A549 (cell line): ENCODE measurements around the gene TRMU. TPM values are rescaled to one million over a fixed set of nuclear protein-coding genes. Genes with fewer than 3 reads are reported as not detected.

Experiments used
- ATAC-seq, 2 experiments: fragments of 200-7000 bp in 1 of 2; fragments of >200 bp in 1 of 2; cut with Nextera tagmentation in 1 of 2; cut with Tn5 transposase in 1 of 2; 3 replicates each; pipeline versions ENCODE4 v1.8.0 to v1.9.1; 2018 to 2020; ENCODE audit warnings: mild to moderate bottlenecking in 1 of 2, moderate library complexity in 1 of 2
- CTCF ChIA-PET: fragments of 300-600 bp; sonication (Branson Sonifier 250); formaldehyde crosslinking; extraction: SDS; loops from one replicate; lab custom pipeline; 2021; ENCODE audit warnings: antibody characterized with exemption, inconsistent platforms; lab: Yijun Ruan, JAX
- POLR2A ChIA-PET: fragments of 350-600 bp; formaldehyde crosslinking; extraction: SDS; loops from one replicate; lab custom pipeline; 2021; ENCODE audit warnings: antibody characterized with exemption, inconsistent platforms; lab: Yijun Ruan, JAX
- DNase-seq, 2 experiments: peaks; one replicate each; pipeline versions ENCODE4 v3.0.0 to v3.0.0-alpha.2; 2011 to 2016; ENCODE audit warnings: low read depth in 1 of 2, low spot score in 1 of 2
- FAIRE-seq: peaks from 2 replicates; lab custom pipeline; 2011; peaks lifted over from hg19 to GRCh38; lab: Jason Lieb, UNC
- H3K27ac ChIP-seq, 2 experiments: fragments of >200 bp; sonication (Bioruptor Twin); formaldehyde crosslinking; 3 replicates each; pipeline ENCODE4 v1.5.1; 2016 to 2017
- H3K4me1 ChIP-seq: fragments of >200 bp; sonication (Bioruptor Twin); formaldehyde crosslinking; 3 replicates; pipeline ENCODE4 v1.6.1; 2016
- H3K4me2 ChIP-seq: fragments of >200 bp; sonication (Bioruptor Twin); formaldehyde crosslinking; 3 replicates; pipeline ENCODE4 v1.6.1; 2016
- H3K4me3 ChIP-seq: fragments of >200 bp; sonication (Bioruptor Twin); formaldehyde crosslinking; 3 replicates; pipeline ENCODE4 v1.5.1; 2016
- H3K9me3 ChIP-seq: fragments of >200 bp; sonication (Bioruptor Twin); formaldehyde crosslinking; 3 replicates; pipeline ENCODE4 v1.6.1; 2016
- ATOH8 ChIP-seq: fragments of 250-450 bp; sonication (Bioruptor Pico); IDR thresholded peaks from 2 replicates; pipeline ENCODE4 v1.5.0; 2020; ENCODE audit warnings: low read depth, mild to moderate bottlenecking, moderate library complexity
- BHLHE40 ChIP-seq: IDR thresholded peaks from 2 replicates; pipeline ENCODE4 v1.6.1; 2012; ENCODE audit warnings: low read depth, low read length, inconsistent platforms
- CEBPB ChIP-seq, 2 experiments: fragments of >200 bp in 1 of 2; sonication (Bioruptor Twin) in 1 of 2; formaldehyde crosslinking in 1 of 2; IDR thresholded peaks; 2 replicates each; pipeline ENCODE4 v1.6.1; 2012 to 2016
- CHD2 ChIP-seq: fragments of 150-350 bp; IDR thresholded peaks from 2 replicates; pipeline ENCODE4 v1.6.1; 2014; ENCODE audit warnings: low read length; ENCODE audit not compliant: partially characterized antibody
- CHD4 ChIP-seq: fragments of 200-600 bp; sonication (generic); IDR thresholded peaks from 2 replicates; pipeline ENCODE4 v1.6.1; 2016; ENCODE audit warnings: antibody characterized with exemption, mild to moderate bottlenecking, borderline replicate concordance
- CTCF ChIP-seq: fragments of >200 bp; sonication (Bioruptor Twin); formaldehyde crosslinking; IDR thresholded peaks from 3 replicates; pipeline ENCODE4 v1.5.1; 2016
- ESRRA ChIP-seq: fragments of 150-350 bp; IDR thresholded peaks from 2 replicates; pipeline ENCODE4 v1.6.1; 2014; ENCODE audit warnings: mild to moderate bottlenecking, low read length, borderline replicate concordance
- FOSB ChIP-seq: fragments of 250-450 bp; sonication (Bioruptor Pico); IDR thresholded peaks from 2 replicates; pipeline ENCODE4 v1.5.0; 2020; ENCODE audit warnings: mild to moderate bottlenecking, moderate library complexity
- FOXS1 ChIP-seq: fragments of 250-450 bp; sonication (Bioruptor Pico); IDR thresholded peaks from 2 replicates; pipeline ENCODE4 v1.5.0; 2020; ENCODE audit warnings: mild to moderate bottlenecking, moderate library complexity
- HOXB13 ChIP-seq: fragments of 250-450 bp; sonication (Bioruptor Pico); IDR thresholded peaks from 2 replicates; pipeline ENCODE4 v1.5.0; 2020; ENCODE audit warnings: low read depth, mild to moderate bottlenecking, moderate library complexity
- HOXB5 ChIP-seq: fragments of 250-450 bp; sonication (Bioruptor Pico); IDR thresholded peaks from 2 replicates; pipeline ENCODE4 v1.5.0; 2020; ENCODE audit warnings: mild to moderate bottlenecking, moderate library complexity
- KDM5A ChIP-seq: fragments of 200-600 bp; sonication (generic); IDR thresholded peaks from 2 replicates; pipeline ENCODE4 v1.6.1; 2016; ENCODE audit warnings: antibody characterized with exemption, mild to moderate bottlenecking
- MYC ChIP-seq: IDR thresholded peaks from 2 replicates; pipeline ENCODE4 v1.6.1; 2012; ENCODE audit warnings: mild to moderate bottlenecking, inconsistent platforms, low read length, improper control_type of control experiment, borderline replicate concordance
- NFE2L2 ChIP-seq: fragments of 150-350 bp; conservative IDR thresholded peaks from 2 replicates; pipeline ENCODE4 v1.6.1; 2014; ENCODE audit warnings: low read length
- PBX3 ChIP-seq: IDR thresholded peaks from 2 replicates; pipeline ENCODE4 v1.6.1; 2012
- RAD21 ChIP-seq, 2 experiments: fragments of >200 bp in 1 of 2; sonication (Bioruptor Twin) in 1 of 2; formaldehyde crosslinking in 1 of 2; IDR thresholded peaks in 1 of 2; conservative IDR thresholded peaks in 1 of 2; 2 replicates in 1 of 2; 3 replicates in 1 of 2; pipeline ENCODE4 v1.6.1; 2012 to 2018; ENCODE audit warnings: inconsistent platforms in 1 of 2
- REST ChIP-seq: fragments of 200-600 bp; sonication (generic); IDR thresholded peaks from 2 replicates; pipeline ENCODE4 v1.6.1; 2016; ENCODE audit warnings: antibody characterized with exemption, mild to moderate bottlenecking, moderate library complexity
- RNF2 ChIP-seq: fragments of 200-600 bp; sonication (generic); IDR thresholded peaks from 2 replicates; pipeline ENCODE4 v1.6.1; 2016; ENCODE audit warnings: low read depth, mild to moderate bottlenecking, antibody characterized with exemption, moderate library complexity, borderline replicate concordance
- SREBF2 ChIP-seq: fragments of 450-650 bp; IDR thresholded peaks from 2 replicates; pipeline ENCODE4 v1.6.1; 2014; ENCODE audit warnings: mild to moderate bottlenecking, moderate library complexity
- TP53 ChIP-seq: fragments of 250-450 bp; sonication (Bioruptor Pico); IDR thresholded peaks from 2 replicates; pipeline ENCODE4 v1.5.0; 2021; ENCODE audit warnings: mild to moderate bottlenecking, moderate library complexity
- ZC3H11A ChIP-seq: fragments of 450-650 bp; IDR thresholded peaks from 2 replicates; pipeline ENCODE4 v1.6.1; 2014; ENCODE audit warnings: antibody characterized with exemption, mild to moderate bottlenecking
- ZFP36 ChIP-seq: fragments of 450-650 bp; IDR thresholded peaks from 2 replicates; pipeline ENCODE4 v1.6.1; 2014; ENCODE audit warnings: borderline replicate concordance; ENCODE audit not compliant: partially characterized antibody
- WGBS: methylation state at CpG from one replicate; pipeline ENCODE4 v1.1.6; 2017; ENCODE audit errors: missing lambda C conversion rate; 5-methylcytosine and 5-hydroxymethylcytosine counted together
- polyA plus RNA-seq, 4 experiments: library from polyadenylated mRNA; depleted of rRNA in 3 of 4; stranded (reverse); fragments of >200 nt; fragmentation: RNase III in 1 of 4; extraction: RNeasy Plus Mini Kit Qiagen cat#74134 plus additional on column Dnase treatment in 1 of 4; gene quantifications; 2 replicates in 3 of 4; 3 replicates in 1 of 4; pipeline ENCODE4 v1.2.3, GENCODE V29; 2011 to 2017

TRMU gene
- polyA plus RNA-seq, 2 of the 4 experiments (the other 2 are of a cell fraction), result 33.4 to 44.1 TPM

- DNase-seq (no peak), FAIRE-seq (no peak), ATAC-seq (no peak)
- Histone ChIP-seq H3K9me3 (peaks cover 16% of the 10 kb centered on the region), H3K4me3 (no peak overlapping the region), H3K27ac (peak overlapping the region in 1 of 2 experiments; percentile 34; a peak in 3 of 6 replicates), H3K4me2 (no peak overlapping the region), H3K4me1 (peaks cover 32% of the 10 kb centered on the region)
- POLR2A ChIA-PET, result no interaction called here
- CTCF ChIA-PET, result no interaction called here
- WGBS, result 92% methylated on average over 30 of the region's 31 CpGs
- no peak for TF ChIP-seq MYC
- TF ChIP-seq RNF2, result no peak
- TF ChIP-seq BHLHE40, result no peak
- TF ChIP-seq CTCF, result no peak
- no peak for TF ChIP-seq FOSB (CRISPR knock-in tag)
- no peak for TF ChIP-seq PBX3
- no peak for TF ChIP-seq ATOH8 (CRISPR knock-in tag)
- no peak for TF ChIP-seq ZC3H11A
Measured at GRCh38 chr22:46373921-46374662, 38.6 kb downstream of the TRMU start.

GRCh38 chr22:46374663-46375474, 39.4 kb downstream of the TRMU start:
- no peak for TF ChIP-seq CEBPB (IDR thresholded peaks at IDR 0.05)
- no peak for TF ChIP-seq HOXB13 (CRISPR knock-in tag)
- no peak for TF ChIP-seq CHD4
- TF ChIP-seq ATOH8 (CRISPR knock-in tag), result no peak
- TF ChIP-seq RAD21 (conservative IDR thresholded peaks at IDR 0.05 in 1 of 2, IDR thresholded peaks at IDR 0.05 in 1 of 2), result no peak
- TF ChIP-seq, all 56 proteins: peak for 0
- Histone ChIP-seq H3K4me2 (no peak overlapping the region), H3K9me3 (peaks cover 16% of the 10 kb centered on the region), H3K4me1 (peaks cover 40% of the 10 kb centered on the region), H3K4me3 (no peak overlapping the region), H3K27ac (peak overlapping the region in 1 of 2 experiments; percentile 34; a peak in 2 of 6 replicates)
- no peak for ATAC-seq
- CTCF ChIA-PET, result no interaction called here
- POLR2A ChIA-PET, result no interaction called here
- whole genome bisulfite sequencing, result 95% methylated on average over 29 of the region's 38 CpGs
- no peak for FAIRE-seq
- no peak for DNase-seq

GRCh38 chr22:46376111-46376510, 40.6 kb downstream of the TRMU start:
- DNase-seq, result no peak
- Histone ChIP-seq H3K27ac (peak overlapping the region in 1 of 2 experiments; percentile 91; a peak in 3 of 6 replicates), H3K4me3 (no peak overlapping the region), H3K4me1 (peaks cover 47% of the 10 kb centered on the region), H3K4me2 (no peak overlapping the region), H3K9me3 (peaks cover 16% of the 10 kb centered on the region)
- FAIRE-seq, result no peak
- ChIA-PET CTCF (interaction anchor here (2.3 to 4.0 kb wide), 2 partner anchors 9 to 166 kb away, joined by 11 to 18 read pairs; no protein-coding TSS in a partner anchor), POLR2A (no interaction called here)
- ATAC-seq, result no peak
- whole genome bisulfite sequencing, result 97% methylated on average over 3 of the region's 3 CpGs
- TF ChIP-seq KDM5A (no peak), MYC (no peak), TP53 (CRISPR knock-in tag) (no peak), FOXS1 (CRISPR knock-in tag) (no peak), CHD4 (no peak), RAD21 (conservative IDR thresholded peaks at IDR 0.05 in 1 of 2, IDR thresholded peaks at IDR 0.05 in 1 of 2) (no peak), NFE2L2 (no peak), ZFP36 (no peak), HOXB5 (CRISPR knock-in tag) (no peak), SREBF2 (no peak), CHD2 (no peak), REST (no peak), ESRRA (no peak)
